Peyer's patch (tissue), 4 donors: ENCODE results near the gene DEPDC1.

Experiments used
- POLR2A ChIP-seq, 2 donors: fragments of 450-650 bp; IDR thresholded peaks; one replicate each; pipeline ENCODE4 v1.5.1; 2017; ENCODE audit warnings: antibody characterized with exemption in 2 of 2, mild to moderate bottlenecking in 2 of 2, moderate library complexity in 2 of 2
- TF ChIP-seq, protein P1 (sequence below), 6 experiments: fragments of 450-650 bp in 4 of 6; fragments of 200-600 bp in 2 of 6; sonication (generic) in 1 of 6; IDR thresholded peaks; one replicate each; pipeline ENCODE4 v1.5.1; 2017 to 2019; ENCODE audit warnings: antibody characterized with exemption in 6 of 6, mild to moderate bottlenecking in 3 of 6, moderate library complexity in 1 of 6

DNA sequence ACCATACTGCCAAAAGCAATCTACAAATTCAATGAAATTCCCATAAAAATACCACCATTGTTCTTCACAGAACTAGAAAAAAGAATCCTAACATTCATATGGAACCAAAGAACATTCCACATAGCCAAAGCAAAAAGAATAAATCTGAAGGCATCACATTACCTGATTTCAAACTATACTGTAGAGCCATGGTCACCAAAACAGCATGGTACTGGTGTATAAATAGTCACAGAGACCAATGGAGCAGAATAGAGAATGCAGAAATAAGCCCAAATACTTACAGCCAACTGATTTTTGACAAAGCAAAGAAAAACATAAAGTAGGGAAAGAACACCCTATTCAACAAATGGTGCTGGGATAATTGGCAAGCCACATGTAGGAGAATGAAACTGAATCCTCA, 6.2 kb upstream of the DEPDC1 start:
- TF ChIP-seq, protein P1, sequence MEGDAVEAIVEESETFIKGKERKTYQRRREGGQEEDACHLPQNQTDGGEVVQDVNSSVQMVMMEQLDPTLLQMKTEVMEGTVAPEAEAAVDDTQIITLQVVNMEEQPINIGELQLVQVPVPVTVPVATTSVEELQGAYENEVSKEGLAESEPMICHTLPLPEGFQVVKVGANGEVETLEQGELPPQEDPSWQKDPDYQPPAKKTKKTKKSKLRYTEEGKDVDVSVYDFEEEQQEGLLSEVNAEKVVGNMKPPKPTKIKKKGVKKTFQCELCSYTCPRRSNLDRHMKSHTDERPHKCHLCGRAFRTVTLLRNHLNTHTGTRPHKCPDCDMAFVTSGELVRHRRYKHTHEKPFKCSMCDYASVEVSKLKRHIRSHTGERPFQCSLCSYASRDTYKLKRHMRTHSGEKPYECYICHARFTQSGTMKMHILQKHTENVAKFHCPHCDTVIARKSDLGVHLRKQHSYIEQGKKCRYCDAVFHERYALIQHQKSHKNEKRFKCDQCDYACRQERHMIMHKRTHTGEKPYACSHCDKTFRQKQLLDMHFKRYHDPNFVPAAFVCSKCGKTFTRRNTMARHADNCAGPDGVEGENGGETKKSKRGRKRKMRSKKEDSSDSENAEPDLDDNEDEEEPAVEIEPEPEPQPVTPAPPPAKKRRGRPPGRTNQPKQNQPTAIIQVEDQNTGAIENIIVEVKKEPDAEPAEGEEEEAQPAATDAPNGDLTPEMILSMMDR (IDR thresholded peaks at IDR 0.05): no peak
- no peak for TF ChIP-seq POLR2A (IDR thresholded peaks at IDR 0.05)
